Measurements from ENCODE around the gene C3orf22.
"Not testable (repeated sequence)": the region's sequence is repeated elsewhere in the genome, so short reads cannot be mapped to it uniquely, and the experiment has no call there.

Gene C3orf22

DNA sequence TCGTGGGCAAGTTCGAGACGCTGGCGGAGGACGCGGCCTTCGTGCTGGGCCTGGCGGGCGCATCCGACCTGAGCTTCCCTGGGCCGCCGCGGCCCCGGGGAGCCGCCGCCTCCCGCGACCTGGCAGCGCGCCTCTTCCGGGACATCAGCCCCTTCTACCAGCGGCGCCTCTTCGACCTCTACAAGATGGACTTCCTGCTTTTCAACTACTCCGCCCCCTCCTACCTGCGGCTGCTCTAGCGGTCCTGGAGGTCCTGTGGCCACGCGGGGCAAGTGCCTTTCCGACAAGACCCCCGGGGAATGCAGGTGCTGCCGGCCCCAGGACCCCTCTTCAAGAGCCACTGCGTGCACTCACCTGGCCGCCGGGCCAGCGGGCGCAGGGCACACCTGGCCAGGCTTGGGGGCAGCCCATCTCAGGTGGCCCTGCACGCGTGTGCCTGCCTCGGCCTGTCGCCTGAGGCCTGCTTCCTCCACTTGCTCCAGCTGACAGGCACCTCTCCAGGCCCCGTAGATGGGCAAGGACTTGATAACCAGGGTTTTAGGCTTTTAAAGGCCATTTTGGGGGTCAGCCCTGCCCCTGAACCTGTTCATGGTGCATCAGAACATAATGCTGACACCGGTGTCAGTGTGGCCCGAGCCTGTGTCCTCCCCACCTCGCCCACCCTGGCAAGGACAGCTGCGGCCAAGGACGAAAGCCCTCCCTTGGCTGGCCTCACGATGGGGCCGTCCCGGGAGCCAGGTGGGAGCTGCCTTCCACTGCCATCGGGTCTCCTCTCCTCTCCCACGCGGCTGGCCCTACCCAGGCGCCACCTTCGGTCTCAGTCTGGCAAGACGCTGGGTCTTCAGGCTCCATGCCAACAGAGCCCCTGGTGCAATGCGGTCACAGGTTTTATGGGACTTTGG is 16.1 kb downstream of the C3orf22 start:
- no peak for DNase-seq

DNA sequence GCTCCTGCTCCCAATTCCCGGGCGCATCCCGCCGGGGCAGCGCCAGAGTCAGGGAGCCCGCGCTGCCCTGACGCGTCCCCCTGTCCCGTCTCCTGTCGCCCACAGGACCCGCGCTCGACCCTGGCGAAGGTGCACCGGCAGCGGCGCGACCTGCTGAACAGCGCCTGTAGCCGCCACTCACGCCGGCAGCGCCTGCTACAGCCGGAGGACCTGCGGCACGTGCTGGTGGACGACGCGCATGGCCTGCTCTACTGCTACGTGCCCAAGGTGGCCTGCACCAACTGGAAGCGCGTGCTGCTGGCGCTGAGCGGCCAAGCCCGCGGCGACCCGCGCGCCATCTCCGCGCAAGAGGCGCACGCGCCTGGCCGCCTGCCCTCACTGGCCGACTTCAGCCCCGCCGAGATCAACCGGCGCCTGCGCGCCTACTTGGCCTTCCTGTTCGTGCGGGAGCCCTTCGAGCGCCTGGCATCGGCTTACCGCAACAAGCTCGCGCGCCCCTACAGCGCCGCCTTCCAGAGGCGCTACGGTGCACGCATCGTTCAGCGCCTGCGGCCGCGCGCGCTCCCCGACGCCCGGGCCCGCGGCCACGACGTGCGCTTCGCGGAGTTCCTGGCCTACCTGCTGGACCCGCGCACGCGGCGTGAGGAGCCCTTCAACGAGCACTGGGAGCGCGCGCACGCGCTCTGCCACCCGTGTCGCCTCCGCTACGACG is 16.9 kb downstream of the C3orf22 start:
- DNase-seq, result no peak

DNA sequence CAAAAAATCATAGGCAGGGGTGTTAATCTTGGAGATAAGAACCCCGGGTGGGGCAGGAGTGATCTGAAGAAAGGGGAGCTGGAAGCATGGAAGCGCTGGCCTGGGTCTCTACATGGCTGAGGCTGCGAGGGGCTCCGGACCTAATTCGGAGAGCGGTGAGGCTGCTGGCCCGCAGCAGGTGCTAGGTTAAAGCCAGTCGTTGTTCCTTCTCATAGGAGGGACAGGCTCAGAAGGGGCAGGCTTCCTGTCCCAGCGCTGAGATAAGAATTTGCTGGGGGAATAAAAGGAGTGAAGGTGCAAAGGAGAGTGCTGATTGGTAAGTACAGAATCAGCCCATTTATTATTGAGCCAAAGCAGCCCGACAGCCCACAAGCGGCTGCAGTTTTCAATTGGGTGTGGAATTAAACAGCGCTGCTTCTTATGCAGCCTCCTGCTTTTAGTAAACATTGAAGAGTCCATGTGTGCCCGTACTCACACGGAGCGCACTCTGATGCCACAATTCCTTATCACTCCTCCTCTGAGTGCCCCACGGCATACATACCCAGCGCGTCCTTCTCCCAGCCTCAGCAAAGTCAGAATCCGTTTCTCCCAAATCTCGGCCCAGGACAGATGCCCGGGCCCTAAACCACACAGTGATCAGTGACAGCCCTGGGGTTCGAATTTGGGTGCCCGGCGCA is 17.6 kb downstream of the C3orf22 start:
- DNase-seq, result no peak

DNA sequence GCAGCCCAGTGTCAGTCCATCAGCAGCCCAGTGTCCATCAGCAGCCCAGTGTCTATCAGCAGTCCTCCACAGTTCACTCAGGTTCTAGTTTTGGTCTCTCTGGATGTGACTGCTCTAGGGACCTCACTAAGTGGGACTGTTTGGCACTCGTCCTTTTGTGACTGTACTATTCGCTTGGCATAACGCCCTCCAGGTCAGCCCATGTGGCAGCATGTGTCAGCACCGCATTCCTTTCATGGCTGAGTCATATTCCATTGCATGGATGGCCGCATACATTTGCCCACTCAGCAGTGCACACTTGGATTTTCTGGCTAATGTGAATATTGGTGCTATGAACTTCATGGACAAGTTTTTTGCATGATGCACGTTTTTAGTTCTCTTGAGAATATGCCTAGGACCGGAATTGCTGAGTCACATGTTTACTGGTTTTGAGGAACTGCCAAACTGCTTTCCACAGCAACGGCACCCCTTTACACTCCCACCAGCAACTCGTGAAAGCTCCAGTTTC is 18.3 kb downstream of the C3orf22 start:
- DNase-seq, result no peak

DNA sequence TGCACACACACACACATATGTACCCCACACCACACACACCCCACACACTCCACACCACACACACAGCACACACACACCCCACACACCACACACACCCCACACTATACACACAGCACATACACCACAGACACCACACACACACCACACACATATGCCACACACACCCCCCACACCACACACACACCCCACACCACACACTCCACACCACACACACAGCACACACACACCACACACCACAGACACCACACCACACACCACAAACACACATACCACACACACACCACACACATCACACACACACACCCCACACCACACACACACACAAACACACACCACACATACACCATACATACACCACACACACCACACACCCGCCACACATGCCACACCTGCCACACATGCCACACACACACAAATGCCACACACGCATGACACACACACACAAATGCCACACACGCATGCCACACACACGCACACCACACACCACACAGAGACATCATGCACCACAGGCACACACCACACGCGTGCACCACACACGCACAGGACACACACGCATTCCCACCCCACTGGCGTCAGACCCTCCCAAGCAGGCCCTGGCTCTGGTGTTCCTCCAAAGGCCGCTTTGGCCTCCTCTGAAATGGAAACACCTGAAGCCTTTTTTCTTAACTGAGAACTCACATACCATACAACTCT is 19.0 kb downstream of the C3orf22 start:
- no peak for DNase-seq

DNA sequence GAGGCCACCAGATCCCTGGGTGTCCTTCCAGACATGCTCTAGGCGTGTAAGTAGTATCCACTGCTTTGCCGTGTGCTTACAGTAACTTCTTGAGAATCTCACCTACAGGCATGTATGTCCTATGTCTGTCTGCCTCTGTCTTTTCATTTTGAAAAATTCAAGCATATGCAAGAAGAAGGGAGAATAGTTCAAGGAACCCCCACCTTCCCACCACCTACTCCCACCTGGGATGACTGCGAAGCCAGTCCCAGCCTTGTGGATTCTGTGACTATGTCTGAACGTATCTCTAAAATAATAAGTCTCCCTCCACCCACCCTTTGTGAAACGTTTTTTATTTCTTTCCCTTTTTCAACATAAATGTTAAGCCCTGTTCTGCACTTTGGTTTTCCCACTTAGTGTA is 19.8 kb downstream of the C3orf22 start:
- no peak for DNase-seq

DNA sequence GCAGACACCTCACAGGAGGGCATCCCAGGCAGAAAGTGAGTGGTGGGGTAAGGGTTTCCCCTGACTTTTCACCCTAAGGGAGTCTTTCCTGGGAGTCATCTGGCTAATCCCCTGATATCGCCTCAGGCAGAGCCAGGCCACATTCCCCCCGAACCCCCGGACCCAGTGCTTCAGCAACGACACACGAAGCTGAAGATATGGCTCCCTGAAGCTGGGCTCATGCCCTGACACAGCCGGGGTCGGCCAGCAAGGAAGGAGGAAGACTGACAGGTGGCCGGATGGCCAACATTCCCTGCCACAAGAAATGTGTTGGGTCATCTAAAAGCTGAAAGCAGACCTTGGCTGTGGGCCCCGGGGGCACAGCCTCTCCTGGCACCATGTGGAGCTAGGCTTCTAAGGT is 20.4 kb downstream of the C3orf22 start:
- no peak for DNase-seq

DNA sequence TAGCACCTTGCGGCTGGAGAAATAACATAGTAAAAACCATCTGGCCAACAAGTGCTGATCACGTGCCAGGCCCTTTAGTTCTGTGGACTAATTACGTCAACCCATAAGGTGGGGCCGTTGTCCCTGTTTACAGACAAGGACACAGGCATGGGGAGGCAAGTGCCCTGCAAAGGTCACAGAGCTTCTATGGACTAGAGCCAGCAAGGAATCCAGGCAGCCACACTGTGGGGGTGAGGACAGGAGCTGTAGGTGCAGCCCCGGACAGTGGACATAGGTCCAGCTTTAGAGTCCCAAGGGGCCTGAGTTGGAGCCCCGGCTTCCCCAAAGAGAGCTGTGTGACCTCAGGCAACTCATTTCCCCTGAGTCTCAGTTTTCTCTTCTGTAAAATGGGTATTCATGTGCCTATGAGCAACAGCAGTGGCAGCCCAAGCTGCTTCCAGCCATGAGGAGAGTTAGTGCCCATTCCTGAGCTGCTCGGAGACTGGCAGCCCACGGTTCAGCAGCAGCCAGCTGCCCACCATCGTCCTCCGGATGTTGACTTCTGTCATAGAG is 20.9 kb downstream of the C3orf22 start:
- DNase-seq, result no peak

DNA sequence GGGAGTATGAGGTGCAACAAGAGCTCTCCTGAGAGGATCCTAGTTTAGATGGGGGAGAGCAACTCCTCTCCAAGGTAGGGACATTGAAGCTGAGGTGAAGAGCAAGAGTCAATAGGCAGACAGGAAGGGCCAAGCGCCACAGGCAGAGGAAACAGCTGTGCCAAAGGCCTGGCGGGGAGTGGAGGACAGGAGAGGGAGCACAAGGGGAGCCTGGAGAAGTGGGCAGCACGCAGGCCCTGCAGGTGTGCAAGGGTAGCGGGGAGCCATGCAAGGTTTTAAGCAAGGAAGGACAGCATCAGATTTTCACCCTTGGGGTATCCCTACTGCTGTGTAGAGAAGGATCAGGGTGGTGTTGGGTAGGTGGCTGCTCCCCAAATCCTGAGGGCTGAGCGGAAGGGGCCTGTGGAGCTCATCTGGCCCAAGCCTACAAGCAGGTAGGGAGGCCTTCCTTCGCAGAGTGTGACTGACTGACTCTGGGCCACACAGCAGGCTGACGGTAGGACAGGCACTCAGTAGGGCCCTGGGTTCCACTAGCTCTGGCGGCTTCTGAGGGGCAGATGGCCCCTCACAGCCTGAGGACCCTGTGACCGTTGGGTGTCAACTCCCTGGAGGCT is 21.5 kb downstream of the C3orf22 start:
- no peak for DNase-seq

DNA sequence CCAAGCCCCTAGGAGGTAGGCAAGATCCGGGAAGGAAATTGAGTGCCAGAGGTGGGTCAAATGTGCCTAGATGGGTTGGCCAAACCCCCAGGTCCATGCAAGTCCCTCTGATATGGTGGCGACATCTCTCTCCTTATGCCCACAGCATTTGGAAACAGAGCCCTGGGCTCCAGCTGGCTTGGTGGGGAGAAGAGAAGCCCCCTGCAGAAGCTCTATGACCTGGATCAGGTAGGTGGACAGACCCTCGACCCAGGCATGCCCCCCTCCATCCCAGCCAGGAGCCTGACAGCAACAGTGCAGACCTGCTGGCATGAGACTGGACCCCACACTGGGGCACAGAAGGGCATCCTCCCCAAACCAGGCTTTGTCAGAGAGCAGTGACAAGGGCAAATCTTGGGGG is 22.6 kb downstream of the C3orf22 start:
- no peak for DNase-seq

DNA sequence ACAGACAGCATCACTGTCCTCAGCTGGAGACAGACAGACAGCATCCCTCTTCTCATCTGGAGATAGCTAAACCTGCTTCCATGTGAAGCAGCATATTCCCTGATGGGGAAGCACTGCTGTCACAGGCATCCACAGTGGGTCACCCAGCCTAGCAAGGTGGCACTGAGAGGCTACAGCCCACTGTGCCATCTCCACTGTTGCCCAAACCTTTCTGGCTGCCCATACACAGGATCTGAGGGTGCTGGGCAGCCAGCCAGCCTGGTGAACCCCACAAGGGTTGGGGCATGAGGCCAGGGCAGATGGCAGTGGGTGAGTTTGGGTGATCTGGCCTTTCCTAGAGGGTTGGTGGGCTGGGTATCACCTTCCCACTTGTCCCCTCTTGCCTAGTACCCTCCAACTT is 23.1 kb downstream of the C3orf22 start:
- DNase-seq, result no peak

DNA sequence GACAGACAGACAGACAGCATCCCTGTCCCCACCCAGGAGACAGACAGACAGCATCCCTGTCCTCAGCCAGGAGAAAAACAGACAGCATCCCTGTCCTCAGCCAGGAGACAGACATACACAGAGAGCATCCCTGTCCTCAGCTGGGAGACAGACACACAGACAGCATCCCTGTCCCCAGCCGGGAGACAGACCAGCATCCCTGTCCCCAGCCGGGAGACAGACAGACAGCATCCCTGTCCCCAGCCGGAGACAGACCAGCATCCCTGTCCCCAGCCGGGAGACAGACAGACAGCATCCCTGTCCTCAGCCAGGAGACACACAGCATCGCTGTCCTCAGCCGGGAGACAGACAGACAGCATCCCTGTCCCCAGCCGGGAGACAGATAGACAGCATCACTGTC is 24.0 kb downstream of the C3orf22 start:
- not testable (repeated sequence) for DNase-seq

DNA sequence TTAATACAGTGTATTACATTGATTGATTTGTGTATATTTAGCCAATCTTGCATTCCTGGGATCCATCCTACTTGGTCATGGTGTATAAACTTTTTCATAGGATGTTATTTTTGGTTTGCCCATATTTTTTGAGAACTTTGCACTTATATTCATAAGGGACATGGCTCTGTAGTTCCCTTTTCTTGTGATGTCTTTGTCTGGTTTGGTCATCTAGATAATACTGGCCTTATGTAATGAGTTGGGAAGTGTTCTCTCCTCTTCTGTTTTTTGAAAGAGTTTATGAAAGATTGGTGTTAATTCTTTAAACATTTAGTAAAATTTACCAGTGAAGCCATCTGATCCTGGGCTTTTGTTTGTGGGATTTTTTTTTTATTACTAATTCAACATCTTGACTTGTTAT is 25.2 kb downstream of the C3orf22 start:
- no peak for DNase-seq

DNA sequence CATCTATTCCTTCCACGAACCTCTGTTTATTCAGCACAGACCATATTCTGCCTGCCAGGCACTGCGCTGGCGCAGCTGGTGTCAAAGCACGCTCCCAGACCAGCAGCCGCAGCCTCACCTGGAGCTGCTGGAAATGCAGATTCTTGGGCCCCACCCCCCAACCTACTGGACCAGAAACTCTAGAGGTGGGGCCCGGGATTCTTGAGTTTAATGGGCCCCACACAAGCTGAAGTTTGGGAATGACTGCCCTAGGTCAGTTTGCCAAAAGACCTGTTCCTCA is 27.7 kb downstream of the C3orf22 start:
- DNase-seq, result no peak

DNA sequence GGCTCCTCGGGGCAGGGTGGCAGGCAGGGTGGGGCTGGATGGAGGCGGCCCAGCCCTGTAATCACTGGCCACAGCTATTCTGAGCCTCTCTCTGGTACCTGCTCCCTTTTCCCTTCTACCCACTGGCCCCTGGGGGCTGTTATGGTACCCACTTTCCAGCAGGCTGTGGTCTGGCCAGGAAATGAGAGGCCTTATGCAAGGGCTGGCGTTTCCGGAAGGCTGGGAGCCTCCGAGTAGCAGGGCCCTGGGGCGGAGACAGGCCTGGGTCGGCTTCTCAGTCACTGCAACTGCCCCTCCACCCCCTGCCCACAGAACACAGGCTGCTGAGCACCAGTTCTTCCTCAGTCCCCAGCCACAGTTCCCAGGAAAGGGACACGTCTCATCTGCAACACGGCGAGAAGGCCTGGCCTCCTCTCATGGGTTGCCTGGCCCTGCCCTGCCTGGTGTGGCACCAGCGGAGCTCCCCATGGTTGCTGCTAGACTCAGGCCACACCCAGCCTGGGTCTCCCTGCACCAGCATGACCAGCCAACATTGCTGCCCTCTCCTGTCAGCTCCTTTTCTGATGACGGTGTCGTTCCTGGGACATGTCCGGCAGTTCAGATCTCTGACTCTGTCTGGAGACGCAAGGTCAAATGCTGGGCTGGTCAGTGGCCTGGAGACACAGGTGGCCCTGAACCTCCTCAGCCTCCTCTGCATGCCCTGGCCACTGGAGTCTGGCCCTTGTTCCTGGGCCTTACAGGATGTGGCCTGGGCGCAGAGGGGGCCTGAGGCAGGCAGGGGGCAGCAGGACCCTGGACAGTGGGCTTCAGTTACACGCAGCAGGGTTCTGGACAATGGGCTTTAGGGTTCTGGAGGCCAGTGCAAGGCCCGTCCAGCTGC is 28.3 kb downstream of the C3orf22 start:
- no peak for DNase-seq

DNA sequence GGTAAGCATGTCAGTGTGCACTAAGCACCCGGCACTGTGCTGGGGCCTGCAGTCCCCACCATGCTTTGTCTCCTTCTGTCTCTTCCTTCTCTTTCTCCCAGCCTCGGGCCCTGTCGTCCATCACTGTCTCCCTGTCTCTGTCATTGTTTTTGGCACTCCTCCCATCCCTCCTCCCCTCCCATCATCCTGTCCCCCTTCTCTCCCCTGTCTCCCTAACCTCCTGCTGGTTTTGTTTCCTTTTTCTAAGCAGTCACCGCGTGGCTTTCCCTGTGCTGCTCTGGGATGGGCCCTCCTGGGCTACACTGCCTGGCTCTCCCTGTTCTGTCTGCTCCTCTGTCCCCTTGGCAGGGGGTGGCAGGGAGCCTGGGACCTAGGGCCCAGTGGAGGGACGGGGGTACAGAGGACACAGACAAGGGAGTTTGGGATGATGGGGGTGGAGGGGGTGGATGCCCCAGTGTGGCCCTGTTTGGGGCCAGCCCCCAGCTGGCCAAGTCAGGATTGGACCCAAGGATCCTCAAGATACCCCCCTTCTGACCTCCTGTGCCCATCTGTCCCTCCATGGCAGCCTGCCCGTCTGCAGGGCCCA is 29.1 kb downstream of the C3orf22 start:
- DNase-seq, result no peak

DNA sequence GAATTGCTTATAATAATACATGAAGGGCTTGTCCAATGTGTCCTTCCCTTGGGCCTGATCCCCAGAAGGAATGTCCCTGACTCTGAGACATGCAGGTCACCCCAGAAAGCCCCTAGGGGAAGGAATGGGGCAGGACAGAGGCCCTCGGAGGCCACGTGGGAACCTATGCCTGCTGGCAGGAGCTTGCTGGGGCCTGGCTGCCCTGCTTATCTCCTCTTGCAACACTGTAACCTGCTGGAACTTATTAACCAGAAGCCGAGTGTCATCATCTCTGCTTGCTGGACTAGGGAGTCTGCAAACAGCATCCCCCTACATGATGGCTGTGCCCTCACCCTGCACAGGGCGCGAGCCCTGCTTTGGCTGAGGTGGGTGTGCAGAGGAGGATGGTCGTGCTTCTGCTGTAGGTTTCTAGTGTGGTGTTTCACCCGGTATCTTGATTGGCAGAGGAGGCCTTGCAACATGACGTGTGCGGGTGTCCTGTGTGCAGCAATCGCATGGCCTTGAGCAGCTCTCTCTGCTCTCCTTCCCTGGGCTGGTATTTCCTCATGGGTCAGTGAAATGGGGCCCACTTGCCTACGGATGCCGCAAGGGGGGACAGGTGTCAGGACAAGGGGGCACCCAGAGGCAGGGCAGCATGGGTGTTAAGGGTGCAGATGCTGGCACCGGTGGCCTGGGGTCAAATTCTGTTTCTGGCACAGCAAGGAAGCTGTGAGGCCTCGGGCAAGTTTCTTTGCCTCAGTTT is 29.8 kb downstream of the C3orf22 start:
- no peak for DNase-seq

DNA sequence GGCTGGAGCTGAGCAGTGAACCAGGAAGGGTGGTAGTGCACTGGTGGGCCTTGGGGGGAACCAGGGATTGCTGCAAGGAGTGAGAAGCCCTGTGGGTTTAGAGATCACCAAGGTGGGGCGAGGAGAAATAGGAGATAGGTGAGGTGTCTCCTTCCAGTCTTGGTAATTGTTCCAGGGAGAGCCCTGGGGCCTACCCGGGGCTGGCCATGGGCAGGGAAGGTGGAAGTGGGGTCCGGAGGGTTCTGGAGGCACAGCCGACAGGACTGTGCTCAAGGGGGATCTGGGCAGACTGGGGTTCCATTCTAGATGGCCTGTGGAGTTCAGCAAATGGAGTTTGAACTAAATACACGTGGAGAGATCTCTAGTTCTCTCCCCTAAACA is 30.3 kb downstream of the C3orf22 start:
- no peak for DNase-seq

DNA sequence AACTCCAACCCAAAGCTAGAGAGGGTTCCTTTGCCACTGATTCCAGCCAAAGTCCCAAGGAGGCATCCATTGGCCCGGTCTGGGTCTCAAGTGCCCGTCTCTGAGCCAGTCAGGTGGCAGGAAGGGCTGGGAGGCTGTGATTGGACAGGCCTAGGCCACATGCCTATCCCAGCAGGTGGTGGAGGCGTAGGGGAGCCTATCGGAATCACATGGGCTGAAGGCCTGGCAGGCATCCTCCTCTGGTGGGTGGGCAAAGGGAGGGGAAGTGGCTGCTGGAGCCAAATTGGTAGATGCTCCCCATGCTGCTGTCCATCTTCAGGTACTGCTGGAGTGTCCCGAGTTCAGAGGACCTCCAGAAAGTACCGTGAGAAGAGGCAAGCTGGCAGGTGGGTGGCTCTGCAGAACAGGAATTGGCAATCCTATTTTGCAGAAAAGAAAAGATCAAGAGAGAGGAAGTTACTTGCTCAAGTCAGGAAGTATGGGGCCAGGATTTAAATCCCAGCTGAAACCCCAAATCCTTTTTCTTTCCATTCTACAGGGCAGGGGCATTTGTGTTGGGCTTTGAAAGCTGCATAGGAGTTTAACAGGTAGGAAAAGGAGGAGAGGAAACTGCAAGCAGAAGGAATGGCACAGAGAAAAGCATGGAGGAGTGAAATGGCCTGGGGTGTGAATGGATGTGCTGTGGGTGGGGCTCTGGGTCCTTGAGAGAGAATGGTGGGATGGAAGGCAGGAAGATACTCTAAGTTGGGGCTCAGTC is 31.1 kb downstream of the C3orf22 start:
- no peak for DNase-seq

DNA sequence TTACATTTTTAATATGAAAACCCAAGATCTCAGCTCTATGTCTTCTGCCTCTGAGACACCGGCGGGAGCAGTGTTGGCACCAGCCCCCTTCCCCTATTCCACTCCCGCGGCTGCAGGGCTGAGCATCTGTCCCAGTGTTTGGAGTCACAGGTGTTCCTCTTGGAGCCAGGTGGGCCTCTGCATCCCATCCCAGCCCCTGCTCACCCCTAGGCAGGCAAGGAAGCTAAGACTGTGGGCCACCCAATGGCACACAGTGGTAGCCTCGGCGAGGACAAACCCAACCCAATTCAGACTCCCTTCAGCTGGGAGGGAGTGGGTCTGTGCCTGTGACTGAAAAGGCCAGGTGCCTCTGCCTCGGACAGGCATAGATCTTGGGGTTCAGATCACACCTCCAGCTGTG is 31.7 kb downstream of the C3orf22 start:
- no peak for DNase-seq
